Breast epithelium (tissue), 3 donors: Measurements from ENCODE around the gene ELMO1.

Experiments
- CTCF ChIP-seq, 3 donors: fragments of 450-650 bp; IDR thresholded peaks; one replicate each; pipeline ENCODE4 v1.5.1; 2016 to 2017; ENCODE audit warnings: antibody characterized with exemption in 3 of 3, mild to moderate bottlenecking in 3 of 3, moderate library complexity in 3 of 3
- POLR2A ChIP-seq: fragments of 450-650 bp; IDR thresholded peaks from one replicate; pipeline ENCODE4 v1.6.1; 2016; ENCODE audit warnings: antibody characterized with exemption, mild to moderate bottlenecking, moderate library complexity
- POLR2AphosphoS5 ChIP-seq, 3 donors: sonication (generic); formaldehyde crosslinking; IDR thresholded peaks; one replicate each; pipeline ENCODE4 v1.6.1; 2017; ENCODE audit warnings: antibody characterized with exemption in 3 of 3

- TF ChIP-seq CTCF (IDR thresholded peaks at IDR 0.05) (no peak), POLR2A (no peak), POLR2AphosphoS5 (IDR thresholded peaks at IDR 0.05) (no peak)
These were observed 583.6 kb downstream of the ELMO1 start for GRCh38 chr7:36865019-36865418.
